Activated CD4-positive, alpha-beta T cell treated with anti-CD3 and anti-CD28 coated beads for 36 hours (primary cell): ENCODE measurements around the gene DUSP15. TPM values are rescaled to one million over a fixed set of nuclear protein-coding genes. Genes with fewer than 3 reads are reported as not detected.

Experiments used
- ATAC-seq: fragments of 200-7000 bp; cut with Tn5 transposase; one replicate; pipeline ENCODE4 v1.10.0; 2021; ENCODE audit warnings: mild to moderate bottlenecking, moderate library complexity
- CTCF ChIA-PET: fragments of 350-600 bp; sonication (Branson Sonifier 250); formaldehyde crosslinking; loops from one replicate; lab custom pipeline; 2021; ENCODE audit warnings: antibody characterized with exemption; lab: Charles Lee
- POLR2A ChIA-PET: fragments of 350-600 bp; sonication (Branson Sonifier 250); formaldehyde crosslinking; loops from one replicate; lab custom pipeline; 2021; ENCODE audit warnings: antibody characterized with exemption, inconsistent platforms; lab: Charles Lee
- DNase-seq: peaks from one replicate; pipeline ENCODE4 v3.0.0-alpha.2; 2020
- H3K27ac Mint-ChIP-seq: one replicate; pipeline ENCODE4 v1.8.0; 2021; ENCODE audit warnings: mixed read lengths
- H3K27me3 Mint-ChIP-seq: one replicate; pipeline ENCODE4 v1.8.0; 2021; ENCODE audit warnings: mixed read lengths
- H3K36me3 Mint-ChIP-seq: one replicate; pipeline ENCODE4 v1.8.0; 2021; ENCODE audit warnings: low read depth, mixed read lengths
- H3K4me1 Mint-ChIP-seq: one replicate; pipeline ENCODE4 v1.8.0; 2021; ENCODE audit warnings: mixed read lengths
- H3K4me3 Mint-ChIP-seq: one replicate; pipeline ENCODE4 v1.8.0; 2021; ENCODE audit warnings: mild to moderate bottlenecking, moderate library complexity, mixed read lengths
- H3K9me3 Mint-ChIP-seq: one replicate; pipeline ENCODE4 v1.8.0; 2021; ENCODE audit warnings: low read depth, mixed read lengths
- intact Hi-C, 2 experiments: fragments of 100-400 bp; cut with DNase I in 1 of 2; cut with micrococcal nuclease in 1 of 2; formaldehyde crosslinking; loops; one replicate each; pipeline versions ENCODE4 v1.14.2 to v1.15.1; 2022 to 2024; cut with DNase I, micrococcal nuclease
- total RNA-seq, 2 experiments: library from RNA; stranded (reverse); gene quantifications; one replicate each; pipeline ENCODE4 v1.2.3, GENCODE V29; 2021

DUSP15 gene
- total RNA-seq, 2 experiments from 2014 or later = not detected

GRCh38 chr20:31845300-31845863 is 24.9 kb downstream of the DUSP15 start, which contains the start of gene FOXS1:
Gene FOXS1 (minus strand): TSS chr20:31845604. CDS start chr20:31845542, 62 bp downstream.
- no peak for ATAC-seq
- Mint-ChIP-seq H3K4me3 (no peak within 1 kb of the TSS), H3K4me1 (no peaks in the 10 kb centered on the region), H3K27me3 (peaks cover 6% of the 10 kb centered on the region), H3K36me3 (no peaks in the 10 kb centered on the region), H3K27ac (no peak within 1 kb of the TSS), H3K9me3 (no peaks in the 10 kb centered on the region)
- CTCF ChIA-PET = interaction anchor here (0.5 to 1.6 kb wide), 2 partner anchors 28 to 136 kb away, joined by 3 to 5 read pairs; no protein-coding TSS in a partner anchor
- DNase-seq = no peak
- intact Hi-C loops = no loop called here
- POLR2A ChIA-PET = no interaction called here

- no peaks in the 10 kb centered on the region for H3K36me3 Mint-ChIP-seq
- ChIA-PET POLR2A (no interaction called here), CTCF (interaction anchor here (0.5 to 1.6 kb wide), 2 partner anchors 27 to 136 kb away, joined by 3 to 5 read pairs; no protein-coding TSS in a partner anchor)
- DNase-seq = no peak
- no peak overlapping the region for H3K27ac Mint-ChIP-seq
- no peaks in the 10 kb centered on the region for H3K4me1 Mint-ChIP-seq
- H3K9me3 Mint-ChIP-seq = no peaks in the 10 kb centered on the region
- no peak overlapping the region for H3K4me3 Mint-ChIP-seq
- peaks cover 6% of the 10 kb centered on the region for H3K27me3 Mint-ChIP-seq
- no peak for ATAC-seq
- intact Hi-C loops = no loop called here
These were observed 25.5 kb downstream of the DUSP15 start for GRCh38 chr20:31844737-31845299.

- Mint-ChIP-seq H3K27me3 (peaks cover 2% of the 10 kb centered on the region), H3K4me1 (no peaks in the 10 kb centered on the region), H3K27ac (no peak overlapping the region), H3K4me3 (no peak overlapping the region), H3K9me3 (no peaks in the 10 kb centered on the region), H3K36me3 (no peaks in the 10 kb centered on the region)
- no peak for DNase-seq
- intact Hi-C loops = no loop called here
- ChIA-PET POLR2A (no interaction called here), CTCF (interaction anchor here (0.8 kb wide), 1 partner anchor 246 kb away, joined by 3 read pairs; no protein-coding TSS in a partner anchor)
- no peak for ATAC-seq
These were observed 26.4 kb downstream of the DUSP15 start for GRCh38 chr20:31843881-31844280.

- POLR2A ChIA-PET = no interaction called here
- Mint-ChIP-seq H3K27ac (no peak overlapping the region), H3K36me3 (no peaks in the 10 kb centered on the region), H3K4me1 (no peaks in the 10 kb centered on the region), H3K9me3 (no peaks in the 10 kb centered on the region), H3K27me3 (no peaks in the 10 kb centered on the region), H3K4me3 (no peak overlapping the region)
- CTCF ChIA-PET = interaction anchor here (0.8 kb wide), 1 partner anchor 247 kb away, joined by 3 read pairs; no protein-coding TSS in a partner anchor
- DNase-seq (no peak), ATAC-seq (no peak)
- intact Hi-C loops = no loop called here
These were observed 27.0 kb downstream of the DUSP15 start for GRCh38 chr20:31843288-31843687.

GRCh38 chr20:31842471-31843157 is 27.7 kb downstream of the DUSP15 start:
- Mint-ChIP-seq H3K9me3 (no peaks in the 10 kb centered on the region), H3K36me3 (no peaks in the 10 kb centered on the region), H3K4me1 (no peaks in the 10 kb centered on the region), H3K27me3 (no peaks in the 10 kb centered on the region), H3K27ac (no peak overlapping the region), H3K4me3 (no peak overlapping the region)
- CTCF ChIA-PET = no interaction called here
- DNase-seq (no peak), ATAC-seq (no peak)
- intact Hi-C loops = no loop called here
- POLR2A ChIA-PET = interaction anchor here (0.5 kb wide), 1 partner anchor 267 kb away, joined by 3 read pairs; no protein-coding TSS in a partner anchor

- Mint-ChIP-seq H3K4me3 (no peak overlapping the region), H3K27ac (no peak overlapping the region), H3K9me3 (no peaks in the 10 kb centered on the region), H3K27me3 (no peaks in the 10 kb centered on the region), H3K4me1 (no peaks in the 10 kb centered on the region), H3K36me3 (no peaks in the 10 kb centered on the region)
- CTCF ChIA-PET = no interaction called here
- intact Hi-C loops = no loop called here
- ATAC-seq (no peak), DNase-seq (no peak)
- POLR2A ChIA-PET = no interaction called here
These were observed 28.4 kb downstream of the DUSP15 start for GRCh38 chr20:31841928-31842327.

GRCh38 chr20:31840906-31841816 is 29.2 kb downstream of the DUSP15 start:
- CTCF ChIA-PET = no interaction called here
- H3K27ac Mint-ChIP-seq = no peak overlapping the region
- H3K9me3 Mint-ChIP-seq = no peaks in the 10 kb centered on the region
- no peak for DNase-seq
- intact Hi-C loops = no loop called here
- H3K4me3 Mint-ChIP-seq = no peak overlapping the region
- H3K4me1 Mint-ChIP-seq = peaks cover 2% of the 10 kb centered on the region
- POLR2A ChIA-PET = no interaction called here
- no peak for ATAC-seq
- no peaks in the 10 kb centered on the region for H3K36me3 Mint-ChIP-seq
- H3K27me3 Mint-ChIP-seq = no peaks in the 10 kb centered on the region

- ChIA-PET CTCF (interaction anchor here (0.5 to 0.6 kb wide), 2 partner anchors 35 to 227 kb away, joined by 3 read pairs; no protein-coding TSS in a partner anchor), POLR2A (no interaction called here)
- intact Hi-C loops = no loop called here
- no peaks in the 10 kb centered on the region for H3K27me3 Mint-ChIP-seq
- H3K9me3 Mint-ChIP-seq = no peaks in the 10 kb centered on the region
- H3K36me3 Mint-ChIP-seq = no peaks in the 10 kb centered on the region
- ATAC-seq = no peak
- no peak overlapping the region for H3K4me3 Mint-ChIP-seq
- no peak for DNase-seq
- H3K4me1 Mint-ChIP-seq = peaks cover 5% of the 10 kb centered on the region
- H3K27ac Mint-ChIP-seq = no peak overlapping the region
These were observed 30.4 kb downstream of the DUSP15 start for GRCh38 chr20:31839782-31840487.

GRCh38 chr20:31838646-31839292 is 31.6 kb downstream of the DUSP15 start:
- no peaks in the 10 kb centered on the region for H3K36me3 Mint-ChIP-seq
- no peak overlapping the region for H3K27ac Mint-ChIP-seq
- no peaks in the 10 kb centered on the region for H3K27me3 Mint-ChIP-seq
- CTCF ChIA-PET = interaction anchor here (0.6 to 1.4 kb wide), 6 partner anchors 11 to 929 kb away, joined by 3 to 8 read pairs (median 3); no protein-coding TSS in a partner anchor
- no peaks in the 10 kb centered on the region for H3K9me3 Mint-ChIP-seq
- H3K4me3 Mint-ChIP-seq = no peak overlapping the region
- H3K4me1 Mint-ChIP-seq = peaks cover 5% of the 10 kb centered on the region
- POLR2A ChIA-PET = no interaction called here
- no peak for DNase-seq
- ATAC-seq = no peak
- intact Hi-C loops = no loop called here

- Mint-ChIP-seq H3K4me1 (peaks cover 5% of the 10 kb centered on the region), H3K36me3 (no peaks in the 10 kb centered on the region), H3K4me3 (no peak overlapping the region), H3K9me3 (no peaks in the 10 kb centered on the region), H3K27ac (no peak overlapping the region), H3K27me3 (no peaks in the 10 kb centered on the region)
- ChIA-PET CTCF (interaction anchor here (0.6 to 2.9 kb wide), 4 partner anchors 9 to 810 kb away, joined by 3 to 19 read pairs (median 6); no protein-coding TSS in a partner anchor), POLR2A (no interaction called here)
- no peak for ATAC-seq
- no peak for DNase-seq
- intact Hi-C loops = no loop called here
These were observed 32.4 kb downstream of the DUSP15 start for GRCh38 chr20:31837896-31838397.
